ENCODE results near the gene ZNF683. TPM values are rescaled to one million over a fixed set of nuclear protein-coding genes. Genes with fewer than 3 reads are reported as not detected.
"Not testable (repeated sequence)": the region's sequence is repeated elsewhere in the genome, so short reads cannot be mapped to it uniquely, and the experiment has no call there.

The ZNF683 gene
- total RNA-seq, 3 donors from 2014 or later: 0.48 to 0.59 TPM; not detected in 1

GRCh38 chr1:26335774-26336476 lies 36.6 kb downstream of the ZNF683 start:
- Histone ChIP-seq H3K4me3 (peak overlapping the region; percentile 34 to 70 (median 61)), H3K4me1 (no peaks in the 10 kb centered on the region), H3K27me3 (no peaks in the 10 kb centered on the region), H3K36me3 (no peaks in the 10 kb centered on the region), H3K27ac (no peak overlapping the region), H3K9me3 (no peaks in the 10 kb centered on the region)
- TF ChIP-seq POLR2A (IDR thresholded peaks at IDR 0.05) (no peak), POLR2AphosphoS5 (IDR thresholded peaks at IDR 0.05) (no peak)
- TF ChIP-seq, protein P1, sequence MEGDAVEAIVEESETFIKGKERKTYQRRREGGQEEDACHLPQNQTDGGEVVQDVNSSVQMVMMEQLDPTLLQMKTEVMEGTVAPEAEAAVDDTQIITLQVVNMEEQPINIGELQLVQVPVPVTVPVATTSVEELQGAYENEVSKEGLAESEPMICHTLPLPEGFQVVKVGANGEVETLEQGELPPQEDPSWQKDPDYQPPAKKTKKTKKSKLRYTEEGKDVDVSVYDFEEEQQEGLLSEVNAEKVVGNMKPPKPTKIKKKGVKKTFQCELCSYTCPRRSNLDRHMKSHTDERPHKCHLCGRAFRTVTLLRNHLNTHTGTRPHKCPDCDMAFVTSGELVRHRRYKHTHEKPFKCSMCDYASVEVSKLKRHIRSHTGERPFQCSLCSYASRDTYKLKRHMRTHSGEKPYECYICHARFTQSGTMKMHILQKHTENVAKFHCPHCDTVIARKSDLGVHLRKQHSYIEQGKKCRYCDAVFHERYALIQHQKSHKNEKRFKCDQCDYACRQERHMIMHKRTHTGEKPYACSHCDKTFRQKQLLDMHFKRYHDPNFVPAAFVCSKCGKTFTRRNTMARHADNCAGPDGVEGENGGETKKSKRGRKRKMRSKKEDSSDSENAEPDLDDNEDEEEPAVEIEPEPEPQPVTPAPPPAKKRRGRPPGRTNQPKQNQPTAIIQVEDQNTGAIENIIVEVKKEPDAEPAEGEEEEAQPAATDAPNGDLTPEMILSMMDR (IDR thresholded peaks at IDR 0.05): no peak
- no peak for DNase-seq (ENCODE audit: low spot score in 2 of 2)
- intact Hi-C loops (cut with DNase I; ENCODE audit: low total_unique reads): no loop called here

DNA sequence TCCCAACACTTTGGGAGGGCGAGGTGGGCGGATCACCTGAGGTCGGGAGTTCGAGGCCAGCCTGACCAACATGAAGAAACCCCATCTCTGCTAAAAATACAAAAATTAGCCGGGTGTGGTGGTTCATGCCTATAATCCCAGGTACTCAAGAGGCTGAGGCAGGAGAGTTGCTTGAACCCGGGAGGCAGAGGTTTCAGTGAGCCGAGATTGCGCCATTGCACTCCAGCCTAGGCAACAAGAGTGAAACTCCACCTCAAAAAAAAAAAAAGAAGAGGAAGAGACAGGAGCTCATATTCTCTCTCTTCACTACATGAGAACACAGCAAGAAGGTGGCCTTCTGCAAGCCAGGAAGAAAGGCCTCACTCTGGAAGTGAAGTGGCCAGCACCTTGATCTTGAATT lies 39.2 kb downstream of the ZNF683 start:
- H3K4me1 ChIP-seq; H3K27me3 ChIP-seq; H3K9me3 ChIP-seq; H3K27ac ChIP-seq; H3K36me3 ChIP-seq; H3K4me3 ChIP-seq; DNase-seq (ENCODE audit: low spot score in 2 of 2); intact Hi-C loops (cut with DNase I; ENCODE audit: low total_unique reads): not testable (repeated sequence)

GRCh38 chr1:26330276-26330675 lies 42.3 kb downstream of the ZNF683 start:
- Histone ChIP-seq H3K27me3 (no peaks in the 10 kb centered on the region), H3K9me3 (no peaks in the 10 kb centered on the region), H3K27ac (no peak overlapping the region), H3K36me3 (no peaks in the 10 kb centered on the region), H3K4me1 (no peaks in the 10 kb centered on the region), H3K4me3 (no peak overlapping the region)
- intact Hi-C loops (cut with DNase I; ENCODE audit: low total_unique reads): no loop called here
- DNase-seq (ENCODE audit: low spot score in 2 of 2): no peak
- TF ChIP-seq POLR2AphosphoS5 (IDR thresholded peaks at IDR 0.05): no peak

GRCh38 chr1:26329380-26329779 lies 43.2 kb downstream of the ZNF683 start:
- H3K27ac ChIP-seq; H3K9me3 ChIP-seq; H3K4me3 ChIP-seq; H3K27me3 ChIP-seq; H3K4me1 ChIP-seq; H3K36me3 ChIP-seq; intact Hi-C loops (cut with DNase I; ENCODE audit: low total_unique reads); DNase-seq (ENCODE audit: low spot score in 2 of 2): not testable (repeated sequence)

- TF ChIP-seq POLR2AphosphoS5 (IDR thresholded peaks at IDR 0.05) (no peak), POLR2A (IDR thresholded peaks at IDR 0.05) (no peak)
- TF ChIP-seq, protein P1 (IDR thresholded peaks at IDR 0.05): no peak
- intact Hi-C loops (cut with DNase I; ENCODE audit: low total_unique reads): no loop called here
- Histone ChIP-seq H3K9me3 (no peaks in the 10 kb centered on the region), H3K36me3 (no peaks in the 10 kb centered on the region), H3K27me3 (no peaks in the 10 kb centered on the region), H3K4me1 (no peaks in the 10 kb centered on the region), H3K4me3 (no peak overlapping the region), H3K27ac (no peak overlapping the region)
- no peak for DNase-seq (ENCODE audit: low spot score in 2 of 2)
These were observed 44.0 kb downstream of the ZNF683 start for GRCh38 chr1:26328597-26328996.

DNA sequence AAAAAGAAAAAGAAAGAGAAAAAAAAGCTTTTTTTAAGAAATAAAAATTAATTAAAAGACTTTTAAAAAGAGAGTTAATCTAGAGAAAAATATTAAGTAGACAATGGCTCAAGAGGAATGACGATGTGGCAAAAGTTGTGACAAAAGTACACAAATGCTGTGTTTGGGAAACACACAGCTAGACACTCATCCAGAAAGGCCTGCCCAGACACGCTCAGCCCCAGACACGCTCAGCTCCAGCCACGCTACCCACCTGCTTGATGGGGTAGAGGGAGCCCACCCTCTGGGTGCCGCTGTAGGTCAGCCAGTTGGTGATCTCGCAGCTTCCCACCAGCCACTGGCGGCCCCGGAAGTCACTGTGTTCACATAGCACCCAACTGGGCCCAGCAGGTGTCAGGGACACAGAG lies 44.6 kb downstream of the ZNF683 start:
- DNase-seq (ENCODE audit: low spot score in 2 of 2): no peak
- H3K27ac ChIP-seq: no peak overlapping the region
- H3K4me1 ChIP-seq: no peaks in the 10 kb centered on the region
- H3K36me3 ChIP-seq: no peaks in the 10 kb centered on the region
- no peaks in the 10 kb centered on the region for H3K27me3 ChIP-seq
- intact Hi-C loops (cut with DNase I; ENCODE audit: low total_unique reads): no loop called here
- no peak overlapping the region for H3K4me3 ChIP-seq
- TF ChIP-seq POLR2AphosphoS5 (IDR thresholded peaks at IDR 0.05) (no peak), POLR2A (IDR thresholded peaks at IDR 0.05) (no peak)
- TF ChIP-seq, protein P1 (IDR thresholded peaks at IDR 0.05): no peak
- H3K9me3 ChIP-seq: no peaks in the 10 kb centered on the region
